Activated naive CD8-positive, alpha-beta T cell (primary cell): ENCODE measurements around the gene S100A5.
"Not testable (repeated sequence)": the region's sequence is repeated elsewhere in the genome, so short reads cannot be mapped to it uniquely, and the experiment has no call there.

Source experiments
- H3K27ac Mint-ChIP-seq: one replicate; pipeline ENCODE4 v1.8.0; 2021; ENCODE audit warnings: mixed read lengths
- H3K27me3 Mint-ChIP-seq: one replicate; pipeline ENCODE4 v1.8.0; 2021; ENCODE audit warnings: mixed read lengths
- H3K36me3 Mint-ChIP-seq: one replicate; pipeline ENCODE4 v1.8.0; 2021; ENCODE audit warnings: mixed read lengths
- H3K4me1 Mint-ChIP-seq: one replicate; pipeline ENCODE4 v1.8.0; 2021; ENCODE audit warnings: low read depth, mixed read lengths
- H3K4me3 Mint-ChIP-seq: one replicate; pipeline ENCODE4 v1.8.0; 2021; ENCODE audit warnings: mild to moderate bottlenecking, mixed read lengths
- H3K9me3 Mint-ChIP-seq: one replicate; pipeline ENCODE4 v1.8.0; 2021; ENCODE audit warnings: low read depth, mixed read lengths

S100A5 gene

DNA sequence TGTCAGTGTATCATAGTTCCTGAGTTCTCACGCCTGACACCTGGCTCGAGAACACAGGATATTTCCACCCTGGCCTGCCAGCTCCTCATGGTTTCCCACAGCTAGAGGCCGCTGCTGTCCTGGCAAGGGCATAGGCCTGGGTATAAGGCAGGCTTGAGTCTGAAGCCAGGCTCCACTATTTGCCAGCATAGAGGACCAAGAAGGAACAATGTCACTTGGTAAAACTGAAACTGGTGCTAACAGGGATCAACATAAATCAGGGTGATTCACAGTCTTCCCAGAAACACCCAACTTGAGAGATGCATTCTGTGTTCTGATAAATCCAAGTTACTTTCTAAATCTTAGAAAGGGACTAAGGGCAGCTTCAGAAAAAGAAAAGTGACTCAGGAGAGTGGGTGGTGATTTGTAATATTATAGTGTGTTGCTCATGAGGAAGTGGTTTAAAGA, 31.9 kb upstream of the S100A5 start:
- H3K4me1 Mint-ChIP-seq: peaks cover 29% of the 10 kb centered on the region
- H3K9me3 Mint-ChIP-seq: no peaks in the 10 kb centered on the region
- peak overlapping the region; percentile 7 for H3K4me3 Mint-ChIP-seq

GRCh38 chr1:153571706-153572105, 31.0 kb upstream of the S100A5 start:
- Mint-ChIP-seq H3K27ac (no peak overlapping the region), H3K4me3 (no peak overlapping the region), H3K27me3 (no peaks in the 10 kb centered on the region), H3K36me3 (no peaks in the 10 kb centered on the region), H3K4me1 (peaks cover 35% of the 10 kb centered on the region), H3K9me3 (no peaks in the 10 kb centered on the region)

More for the DNA sequence above, 31.9 kb upstream of the S100A5 start:
- Mint-ChIP-seq H3K36me3 (no peaks in the 10 kb centered on the region), H3K27ac (peak overlapping the region; percentile 11), H3K27me3 (no peaks in the 10 kb centered on the region)

- Mint-ChIP-seq H3K4me3 (no peak overlapping the region), H3K36me3 (no peaks in the 10 kb centered on the region), H3K9me3 (no peaks in the 10 kb centered on the region), H3K27ac (peak overlapping the region; percentile 46), H3K4me1 (peaks cover 42% of the 10 kb centered on the region), H3K27me3 (no peaks in the 10 kb centered on the region)
Measured at GRCh38 chr1:153570874-153571273, 30.1 kb upstream of the S100A5 start.

DNA sequence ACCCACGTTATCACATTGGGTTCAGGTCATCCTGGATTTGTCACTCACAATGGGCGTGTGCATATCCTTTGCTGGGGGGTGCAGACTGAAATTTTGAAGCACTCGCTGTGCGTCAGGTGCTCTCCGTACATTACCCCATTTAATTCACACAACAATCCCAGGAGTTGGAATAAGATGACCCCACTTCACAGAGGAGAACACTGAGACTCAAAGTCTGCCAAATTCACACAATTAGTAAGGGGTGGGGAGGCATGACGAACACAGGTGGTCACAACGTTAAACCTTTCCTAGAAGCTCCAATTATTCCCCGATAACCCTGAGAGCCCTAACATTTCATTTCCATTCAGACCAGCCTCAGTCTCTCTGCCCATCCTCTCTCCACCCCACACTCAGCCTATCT, 28.7 kb upstream of the S100A5 start:
- Mint-ChIP-seq H3K4me1 (peaks cover 47% of the 10 kb centered on the region), H3K27me3 (no peaks in the 10 kb centered on the region), H3K4me3 (no peak overlapping the region), H3K9me3 (no peaks in the 10 kb centered on the region), H3K27ac (no peak overlapping the region), H3K36me3 (no peaks in the 10 kb centered on the region)

GRCh38 chr1:153568367-153569099, 27.8 kb upstream of the S100A5 start:
- H3K27me3 Mint-ChIP-seq: no peaks in the 10 kb centered on the region
- H3K4me1 Mint-ChIP-seq: peaks cover 47% of the 10 kb centered on the region
- H3K9me3 Mint-ChIP-seq: no peaks in the 10 kb centered on the region
- no peaks in the 10 kb centered on the region for H3K36me3 Mint-ChIP-seq
- H3K4me3 Mint-ChIP-seq: peak overlapping the region; percentile 50
- peak overlapping the region; percentile 78 for H3K27ac Mint-ChIP-seq

DNA sequence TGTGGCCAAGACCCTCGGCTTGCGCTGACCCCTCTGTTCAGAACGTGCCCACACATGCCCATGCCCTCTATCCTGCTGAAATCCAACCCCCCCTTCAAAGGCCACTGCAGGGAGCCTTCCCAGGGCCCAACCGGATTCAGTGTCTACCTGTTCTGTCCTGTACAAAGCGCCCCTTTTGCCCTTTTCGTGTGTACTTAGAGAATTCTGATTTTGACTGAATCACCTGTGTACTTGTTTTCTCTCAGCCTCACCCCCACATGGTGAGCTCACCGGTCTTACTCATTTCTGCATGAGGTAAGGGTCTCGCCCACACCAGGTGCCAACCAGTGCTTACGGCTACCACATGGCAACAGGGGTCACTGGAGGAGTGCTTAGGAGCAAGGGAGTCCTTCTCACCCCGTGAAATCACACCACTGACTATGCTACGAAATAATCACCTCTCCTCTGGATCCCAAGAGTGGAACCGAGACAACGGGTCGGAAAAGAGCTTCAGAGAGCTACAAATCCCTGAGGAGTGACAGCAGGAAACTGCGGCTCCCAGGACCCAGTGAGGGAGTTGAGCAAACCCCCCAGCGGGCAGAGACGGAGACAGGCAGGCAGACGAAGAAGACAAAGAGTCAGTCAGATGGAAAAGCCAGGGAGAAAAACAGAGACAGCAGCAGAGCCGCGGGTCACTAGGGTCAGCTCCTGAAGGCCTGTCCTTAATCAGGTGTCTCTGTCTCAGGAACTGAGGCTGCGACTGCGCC, 27.1 kb upstream of the S100A5 start:
- peak overlapping the region; percentile 62 for H3K4me3 Mint-ChIP-seq
- H3K4me1 Mint-ChIP-seq: peaks cover 41% of the 10 kb centered on the region
- H3K27me3 Mint-ChIP-seq: no peaks in the 10 kb centered on the region
- peak overlapping the region; percentile 78 for H3K27ac Mint-ChIP-seq
- H3K9me3 Mint-ChIP-seq: no peaks in the 10 kb centered on the region
- no peaks in the 10 kb centered on the region for H3K36me3 Mint-ChIP-seq

GRCh38 chr1:153566414-153567371, 26.0 kb upstream of the S100A5 start:
- Mint-ChIP-seq H3K27ac (peak overlapping the region; percentile 86), H3K36me3 (no peaks in the 10 kb centered on the region), H3K4me3 (peak overlapping the region; percentile 69), H3K9me3 (no peaks in the 10 kb centered on the region), H3K4me1 (peaks cover 32% of the 10 kb centered on the region), H3K27me3 (no peaks in the 10 kb centered on the region)

GRCh38 chr1:153565529-153566374, 25.0 kb upstream of the S100A5 start, which contains the start of gene S100A2:
TSS of gene S100A2 (minus strand) at chr1:153565844. CDS start at chr1:153563877, 1,967 bp downstream.
- Mint-ChIP-seq H3K4me1 (peaks cover 30% of the 10 kb centered on the region), H3K4me3 (peak within 1 kb of the TSS; percentile 78), H3K27ac (peak within 1 kb of the TSS; percentile 99), H3K36me3 (no peaks in the 10 kb centered on the region), H3K9me3 (no peaks in the 10 kb centered on the region), H3K27me3 (no peaks in the 10 kb centered on the region)

GRCh38 chr1:153563991-153564390, 23.3 kb upstream of the S100A5 start:
- Mint-ChIP-seq H3K4me3 (no peak overlapping the region), H3K4me1 (peaks cover 30% of the 10 kb centered on the region), H3K36me3 (no peaks in the 10 kb centered on the region), H3K27me3 (no peaks in the 10 kb centered on the region), H3K27ac (no peak overlapping the region), H3K9me3 (no peaks in the 10 kb centered on the region)

DNA sequence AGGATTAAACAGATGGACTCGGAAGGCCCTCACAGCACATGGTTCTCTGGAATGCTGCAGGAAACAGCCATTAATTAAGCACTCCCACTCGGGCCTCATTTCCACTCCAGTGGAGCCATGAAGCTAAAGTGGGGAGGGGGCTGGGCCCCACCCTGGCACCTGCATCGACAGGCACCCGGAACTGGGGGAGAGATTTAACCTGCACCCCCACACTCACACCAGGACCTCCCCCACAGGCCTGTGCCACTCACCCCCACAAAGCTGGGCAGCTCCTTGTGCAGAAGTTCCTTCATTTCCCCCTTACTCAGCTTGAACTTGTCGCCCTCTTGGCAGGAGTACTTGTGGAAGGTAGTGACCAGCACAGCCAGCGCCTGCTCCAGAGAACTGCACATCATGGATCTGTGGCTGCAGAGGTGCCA, 22.8 kb upstream of the S100A5 start:
- Mint-ChIP-seq H3K9me3 (no peaks in the 10 kb centered on the region), H3K27ac (no peak overlapping the region), H3K4me1 (peaks cover 26% of the 10 kb centered on the region), H3K27me3 (no peaks in the 10 kb centered on the region), H3K4me3 (no peak overlapping the region), H3K36me3 (no peaks in the 10 kb centered on the region)

DNA sequence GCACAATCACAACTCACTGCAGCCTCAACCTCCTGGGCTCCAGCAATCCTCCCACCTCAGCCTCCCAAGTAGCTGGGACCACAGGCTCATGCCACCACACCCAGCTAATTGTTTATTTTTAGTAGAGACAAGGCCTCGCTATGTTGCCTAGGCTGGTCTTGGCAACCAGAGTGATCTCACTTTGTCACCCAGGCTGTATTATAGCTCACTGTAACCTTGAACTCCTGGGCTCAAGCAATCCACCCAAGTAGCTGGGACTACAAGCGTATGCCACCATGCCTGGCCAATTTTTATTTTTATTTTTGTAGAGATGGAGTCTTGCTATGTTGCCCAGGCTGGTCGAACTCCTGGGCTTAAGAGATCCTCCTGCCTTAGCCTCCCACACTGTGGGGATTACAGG, 21.3 kb upstream of the S100A5 start:
- H3K27me3 Mint-ChIP-seq, H3K36me3 Mint-ChIP-seq, H3K4me3 Mint-ChIP-seq, H3K9me3 Mint-ChIP-seq, H3K27ac Mint-ChIP-seq: not testable (repeated sequence)
- H3K4me1 Mint-ChIP-seq: peaks cover 15% of the 10 kb centered on the region

DNA sequence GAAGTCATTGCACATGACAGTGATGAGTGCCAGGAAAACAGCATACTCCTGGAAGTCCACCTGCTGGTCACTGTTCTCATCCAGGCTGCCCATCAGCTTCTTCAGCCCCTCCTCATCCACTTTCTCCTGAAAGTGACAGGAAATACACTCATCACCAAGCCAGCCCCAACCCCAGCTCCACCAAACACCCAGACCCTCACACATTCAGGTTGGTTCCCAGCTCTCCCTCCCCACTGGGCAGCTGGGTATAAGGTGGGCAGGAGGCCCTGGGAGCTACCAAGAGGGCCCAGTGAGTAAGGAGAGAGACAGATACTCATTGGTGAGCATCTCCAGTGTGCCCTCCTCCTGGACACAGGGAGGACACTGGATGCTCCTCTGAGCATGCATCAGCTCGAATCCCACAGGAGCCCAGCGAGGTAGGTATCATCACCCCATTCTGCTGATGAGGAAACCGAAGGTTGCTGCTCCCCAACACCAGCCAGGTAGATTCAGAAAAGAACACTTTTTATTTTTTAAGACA, 20.8 kb upstream of the S100A5 start:
- H3K27ac Mint-ChIP-seq: no peak overlapping the region
- H3K4me3 Mint-ChIP-seq: no peak overlapping the region
- no peaks in the 10 kb centered on the region for H3K36me3 Mint-ChIP-seq

DNA sequence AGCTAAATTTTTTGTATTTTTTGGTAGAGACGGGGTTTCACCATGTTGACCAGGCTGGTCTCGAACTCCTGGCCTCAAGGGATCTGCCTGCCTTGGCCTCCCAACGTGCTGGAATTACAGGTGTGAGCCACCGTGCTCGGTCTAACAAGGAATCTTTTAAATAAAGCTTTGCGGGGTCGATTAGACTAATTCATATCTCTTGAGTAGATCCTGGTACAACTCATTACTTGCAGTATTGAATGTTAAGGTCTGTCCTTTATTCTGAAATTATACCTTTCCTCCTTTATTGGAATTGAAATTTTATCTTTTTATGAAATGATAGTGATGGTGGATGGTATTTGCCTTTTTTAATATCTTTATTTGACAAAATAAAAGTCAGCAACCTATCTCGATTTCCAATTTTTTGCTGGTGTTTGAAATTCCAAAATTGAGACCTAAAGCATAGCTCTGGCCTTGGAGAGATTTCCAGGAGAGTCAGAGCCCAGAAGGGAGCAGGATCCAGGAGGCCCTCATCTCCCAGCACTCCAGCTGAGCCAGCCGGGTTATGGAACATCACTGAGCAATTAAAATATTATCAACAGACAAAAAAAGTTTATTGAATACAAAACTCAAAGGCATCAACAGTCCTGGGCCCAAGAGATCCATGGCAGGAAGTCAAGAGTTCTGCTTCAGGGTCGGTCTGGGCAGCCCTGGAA, 20.2 kb upstream of the S100A5 start:
- Mint-ChIP-seq H3K4me3 (no peak overlapping the region), H3K27me3 (no peaks in the 10 kb centered on the region), H3K27ac (no peak overlapping the region)

More for the DNA sequence above, 20.8 kb upstream of the S100A5 start:
- H3K4me1 Mint-ChIP-seq: peaks cover 10% of the 10 kb centered on the region
- no peaks in the 10 kb centered on the region for H3K9me3 Mint-ChIP-seq
- no peaks in the 10 kb centered on the region for H3K27me3 Mint-ChIP-seq

More for the DNA sequence above, 20.2 kb upstream of the S100A5 start:
- Mint-ChIP-seq H3K9me3 (no peaks in the 10 kb centered on the region), H3K36me3 (no peaks in the 10 kb centered on the region), H3K4me1 (peaks cover 5% of the 10 kb centered on the region)
